ENCODE results near the gene KLHL29.

- TF ChIP-seq POLR2A (IDR thresholded peaks at IDR 0.05; ENCODE audit: low read depth, low read length), result no peak
- no peak for TF ChIP-seq POLR2AphosphoS5 (IDR thresholded peaks at IDR 0.05; ENCODE audit: low read depth, low read length)
- no peak for TF ChIP-seq POU2F2 (IDR thresholded peaks at IDR 0.05; ENCODE audit: low read depth, low read length)
- TF ChIP-seq TAF1 (IDR thresholded peaks at IDR 0.05; ENCODE audit: low read depth, low read length), result no peak
- TF ChIP-seq SPI1 (IDR thresholded peaks at IDR 0.05; ENCODE audit: low read depth, low read length), result no peak
- no peak for TF ChIP-seq PAX5 (IDR thresholded peaks at IDR 0.05; ENCODE audit: insufficient read depth, low read length, severe bottlenecking)
Measured at GRCh38 chr2:23597687-23598086, 212.7 kb downstream of the KLHL29 start.
